ENCODE data around the gene NFYC. TPM values are rescaled to one million over a fixed set of nuclear protein-coding genes. Genes with fewer than 3 reads are reported as not detected.

Gene NFYC
- total and polyA plus RNA-seq, 2 of the 8 experiments (the other 6 are each of a cell fraction or from before 2014, with no cell fraction given): 54.1 to 124 TPM

GRCh38 chr1:40653851-40654537 is 37.5 kb upstream of the NFYC start:
- H3K9me3 ChIP-seq (ENCODE audit: insufficient read depth in 2 of 2, low read depth in 1 of 2, low read length in 1 of 2): no peaks in the 10 kb centered on the region
- H4K8ac ChIP-seq (ENCODE audit: extremely low read depth, insufficient read depth, low read length): peak overlapping the region; percentile 85
- peak overlapping the region; percentile 97 for H3K18ac ChIP-seq (ENCODE audit: extremely low read depth, low read length)
- peak overlapping the region in 3 of 4 experiments; percentile 3 to 75 (median 72); a peak in 6 of 7 replicates for H3K9ac ChIP-seq (replicated peaks in 1 of 4; ENCODE audit: extremely low read depth in 1 of 4, low read depth in 3 of 4, low read length in 3 of 4)
- H3K23me2 ChIP-seq (ENCODE audit: low read depth, low read length): peaks cover 5% of the 10 kb centered on the region
- 16% methylated on average over 21 of the region's 35 CpGs; no CpG with 5 or more reads in 1 of the 2 experiments for WGBS, 2 experiments (ENCODE audit: extremely low coverage in 1 of 2, insufficient coverage in 1 of 2, insufficient read length in 1 of 2, insufficient replicate concordance in 2 of 2, low coverage in 1 of 2, low lambda C conversion rate in 2 of 2, missing lambda C conversion rate in 1 of 2)
- ChIA-PET CTCF (ENCODE audit: partially characterized antibody) (interaction anchor here (0.8 to 37.5 kb wide), 3 partner anchors 11 to 24 kb away, joined by 6 to 684 read pairs (median 201); partner anchors contain the start of gene RIMS3), POLR2A (ENCODE audit: partially characterized antibody) (interaction anchor here (0.8 to 3.8 kb wide), 7 partner anchors 8 to 40 kb away, joined by 3 to 34 read pairs (median 3); partner anchors contain the start of genes NFYC and RIMS3)
- DNase-seq (ENCODE audit: low read depth in 1 of 2, low spot score in 2 of 2): peak in 1 of 2 experiments; percentile 83
- H4K5ac ChIP-seq (ENCODE audit: insufficient read length, low read depth, low read length): peak overlapping the region; percentile 81
- H3K14ac ChIP-seq (ENCODE audit: insufficient read length): no peak overlapping the region
- H3K4me3 ChIP-seq (ENCODE audit: extremely low read depth in 1 of 4, insufficient read depth in 2 of 4, low read depth in 3 of 4, low read length in 4 of 4): peak overlapping the region; percentile 42 to 69 (median 56)
- H4K91ac ChIP-seq (replicated peaks; ENCODE audit: insufficient read length, low read length): peak overlapping the region; percentile 98
- no peak overlapping the region for H3K23ac ChIP-seq (ENCODE audit: insufficient read length)
- FAIRE-seq: no peak
- peak overlapping the region; percentile 18 for H3K56ac ChIP-seq (replicated peaks; ENCODE audit: insufficient read length, low read depth, low read length)
- peak overlapping the region; percentile 81 to 88 for H3K4me2 ChIP-seq (ENCODE audit: insufficient read depth in 1 of 2, low read depth in 2 of 2, low read length in 2 of 2)
- H2AFZ ChIP-seq (ENCODE audit: low read length): peak overlapping the region; percentile 77
- H4K20me1 ChIP-seq (replicated peaks in 1 of 2; ENCODE audit: control insufficient read depth in 1 of 2, insufficient read depth in 2 of 2, low read length in 2 of 2): peaks cover 0 to 13% of the 10 kb centered on the region in 2 experiments
- peak overlapping the region; percentile 96 for H3K4ac ChIP-seq (replicated peaks; ENCODE audit: insufficient read length, low read depth, low read length)
- H3K79me1 ChIP-seq (ENCODE audit: low read depth, low read length): peaks cover 5% of the 10 kb centered on the region
- H3K27ac ChIP-seq (ENCODE audit: low read depth, low read length): peak overlapping the region; percentile 57; the same call in 1 of the 2 replicates
- no peaks in the 10 kb centered on the region for H3K27me3 ChIP-seq (replicated peaks in 1 of 4; ENCODE audit: control insufficient read depth in 3 of 4, extremely low read depth in 1 of 4, insufficient read depth in 3 of 4, low read length in 3 of 4)
- H2AK5ac ChIP-seq (ENCODE audit: low read depth, low read length): peak overlapping the region; percentile 65; the same call in 1 of the 2 replicates
- H2BK20ac ChIP-seq (ENCODE audit: low read length): peak overlapping the region; percentile 100
- peak overlapping the region; percentile 97 for H2BK5ac ChIP-seq (ENCODE audit: low read depth, low read length)
- no peaks in the 10 kb centered on the region for H3K36me3 ChIP-seq (ENCODE audit: control insufficient read depth in 2 of 4, insufficient read depth in 4 of 4, low read length in 3 of 4)
- peak overlapping the region; percentile 86 for H2BK120ac ChIP-seq (replicated peaks; ENCODE audit: low read depth, low read length)
- H2BK15ac ChIP-seq (ENCODE audit: low read length): peak overlapping the region; percentile 100
- peaks cover 13 to 19% (median 17%) of the 10 kb centered on the region in 4 experiments for H3K4me1 ChIP-seq (replicated peaks in 1 of 4; ENCODE audit: control insufficient read depth in 3 of 4, insufficient read depth in 4 of 4, low read length in 3 of 4)
- peak in 1 of 2 experiments; percentile 47; a peak in 1 of 3 replicates for TF ChIP-seq POLR2A (IDR thresholded peaks at IDR 0.05; ENCODE audit: control extremely low read depth in 1 of 2, low read depth in 2 of 2, low read length in 2 of 2)
- peak; percentile 70 for TF ChIP-seq KDM4A (IDR thresholded peaks at IDR 0.05; ENCODE audit: low read depth, low read length, severe bottlenecking)
- peak; percentile 33 for TF ChIP-seq ASH2L (IDR thresholded peaks at IDR 0.05; ENCODE audit: low read length)
- peak; percentile 57; the same call in 1 of the 2 replicates for TF ChIP-seq RBBP5 (IDR thresholded peaks at IDR 0.05; ENCODE audit: borderline replicate concordance, low read depth, low read length)
- TF ChIP-seq BRCA1 (IDR thresholded peaks at IDR 0.05; ENCODE audit: low read depth, low read length): no peak
- peak; percentile 61 to 81; a peak in 1 of 4 replicates for TF ChIP-seq SIN3A (conservative IDR thresholded peaks at IDR 0.05 in 1 of 2, IDR thresholded peaks at IDR 0.05 in 1 of 2; ENCODE audit: low read depth in 1 of 2, low read length in 2 of 2)
- H3K79me2 ChIP-seq (ENCODE audit: control insufficient read depth in 1 of 2, insufficient read depth in 2 of 2, low read length in 2 of 2): no peaks in the 10 kb centered on the region
- peak overlapping the region; percentile 100 for H2BK12ac ChIP-seq (ENCODE audit: low read depth, low read length)
